Measurements from ENCODE around the gene KCTD5.

DNA sequence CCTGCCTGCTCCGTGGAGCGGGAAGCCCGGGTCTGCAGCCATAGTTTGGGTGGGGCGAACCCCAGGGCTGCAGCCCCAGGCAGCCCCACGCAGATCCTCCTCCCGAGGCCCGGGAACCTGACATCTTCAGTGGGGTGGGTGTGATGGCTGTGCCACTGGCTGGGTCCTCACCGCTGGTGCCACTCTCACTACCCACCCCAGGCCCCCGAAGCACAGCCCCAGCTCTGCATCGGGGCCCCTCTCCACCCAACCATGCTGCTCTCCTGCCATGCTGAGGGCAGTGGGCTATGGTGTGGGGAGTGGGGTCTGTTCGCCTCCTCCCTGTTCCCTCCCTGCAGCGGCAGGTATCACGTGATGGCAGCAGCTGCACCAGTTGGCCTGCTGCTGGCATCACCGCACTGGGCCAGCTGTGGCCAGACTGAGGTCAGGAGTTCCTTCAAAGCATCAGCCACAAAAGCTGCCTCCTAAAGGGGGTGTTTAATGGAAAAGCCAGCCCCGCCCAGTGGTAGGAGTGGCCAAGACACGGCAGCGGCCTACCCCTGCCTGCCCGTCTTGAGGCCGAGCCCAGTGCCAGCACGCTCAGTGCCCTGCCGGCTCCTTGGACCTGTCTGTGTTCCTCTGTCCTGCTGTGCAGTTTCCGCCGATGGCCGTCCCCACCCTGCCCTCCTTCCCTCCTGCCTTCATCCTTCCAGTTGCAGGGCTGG is 10.8 kb downstream of the KCTD5 start:
- TF ChIP-seq, protein P1, sequence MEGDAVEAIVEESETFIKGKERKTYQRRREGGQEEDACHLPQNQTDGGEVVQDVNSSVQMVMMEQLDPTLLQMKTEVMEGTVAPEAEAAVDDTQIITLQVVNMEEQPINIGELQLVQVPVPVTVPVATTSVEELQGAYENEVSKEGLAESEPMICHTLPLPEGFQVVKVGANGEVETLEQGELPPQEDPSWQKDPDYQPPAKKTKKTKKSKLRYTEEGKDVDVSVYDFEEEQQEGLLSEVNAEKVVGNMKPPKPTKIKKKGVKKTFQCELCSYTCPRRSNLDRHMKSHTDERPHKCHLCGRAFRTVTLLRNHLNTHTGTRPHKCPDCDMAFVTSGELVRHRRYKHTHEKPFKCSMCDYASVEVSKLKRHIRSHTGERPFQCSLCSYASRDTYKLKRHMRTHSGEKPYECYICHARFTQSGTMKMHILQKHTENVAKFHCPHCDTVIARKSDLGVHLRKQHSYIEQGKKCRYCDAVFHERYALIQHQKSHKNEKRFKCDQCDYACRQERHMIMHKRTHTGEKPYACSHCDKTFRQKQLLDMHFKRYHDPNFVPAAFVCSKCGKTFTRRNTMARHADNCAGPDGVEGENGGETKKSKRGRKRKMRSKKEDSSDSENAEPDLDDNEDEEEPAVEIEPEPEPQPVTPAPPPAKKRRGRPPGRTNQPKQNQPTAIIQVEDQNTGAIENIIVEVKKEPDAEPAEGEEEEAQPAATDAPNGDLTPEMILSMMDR (IDR thresholded peaks at IDR 0.05; ENCODE audit: poor library complexity, severe bottlenecking) = no peak
- no peak for TF ChIP-seq RAD21 (conservative IDR thresholded peaks at IDR 0.05)
- TF ChIP-seq EP300 (conservative IDR thresholded peaks at IDR 0.05; ENCODE audit: poor library complexity, severe bottlenecking) = no peak
- no peak for TF ChIP-seq TAF1 (IDR thresholded peaks at IDR 0.05; ENCODE audit: low read depth)
- TF ChIP-seq, protein P2, sequence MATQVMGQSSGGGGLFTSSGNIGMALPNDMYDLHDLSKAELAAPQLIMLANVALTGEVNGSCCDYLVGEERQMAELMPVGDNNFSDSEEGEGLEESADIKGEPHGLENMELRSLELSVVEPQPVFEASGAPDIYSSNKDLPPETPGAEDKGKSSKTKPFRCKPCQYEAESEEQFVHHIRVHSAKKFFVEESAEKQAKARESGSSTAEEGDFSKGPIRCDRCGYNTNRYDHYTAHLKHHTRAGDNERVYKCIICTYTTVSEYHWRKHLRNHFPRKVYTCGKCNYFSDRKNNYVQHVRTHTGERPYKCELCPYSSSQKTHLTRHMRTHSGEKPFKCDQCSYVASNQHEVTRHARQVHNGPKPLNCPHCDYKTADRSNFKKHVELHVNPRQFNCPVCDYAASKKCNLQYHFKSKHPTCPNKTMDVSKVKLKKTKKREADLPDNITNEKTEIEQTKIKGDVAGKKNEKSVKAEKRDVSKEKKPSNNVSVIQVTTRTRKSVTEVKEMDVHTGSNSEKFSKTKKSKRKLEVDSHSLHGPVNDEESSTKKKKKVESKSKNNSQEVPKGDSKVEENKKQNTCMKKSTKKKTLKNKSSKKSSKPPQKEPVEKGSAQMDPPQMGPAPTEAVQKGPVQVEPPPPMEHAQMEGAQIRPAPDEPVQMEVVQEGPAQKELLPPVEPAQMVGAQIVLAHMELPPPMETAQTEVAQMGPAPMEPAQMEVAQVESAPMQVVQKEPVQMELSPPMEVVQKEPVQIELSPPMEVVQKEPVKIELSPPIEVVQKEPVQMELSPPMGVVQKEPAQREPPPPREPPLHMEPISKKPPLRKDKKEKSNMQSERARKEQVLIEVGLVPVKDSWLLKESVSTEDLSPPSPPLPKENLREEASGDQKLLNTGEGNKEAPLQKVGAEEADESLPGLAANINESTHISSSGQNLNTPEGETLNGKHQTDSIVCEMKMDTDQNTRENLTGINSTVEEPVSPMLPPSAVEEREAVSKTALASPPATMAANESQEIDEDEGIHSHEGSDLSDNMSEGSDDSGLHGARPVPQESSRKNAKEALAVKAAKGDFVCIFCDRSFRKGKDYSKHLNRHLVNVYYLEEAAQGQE (IDR thresholded peaks at IDR 0.05; ENCODE audit: borderline replicate concordance) = no peak
- TF ChIP-seq EZH2 (IDR thresholded peaks at IDR 0.05; ENCODE audit: borderline replicate concordance, insufficient read depth, low read length, poor library complexity, severe bottlenecking) = no peak
- no peak for TF ChIP-seq SMC3 (conservative IDR thresholded peaks at IDR 0.05; ENCODE audit: poor library complexity)
- no peak for TF ChIP-seq POLR2AphosphoS5 (IDR thresholded peaks at IDR 0.05)

Data from neural cell (in vitro differentiated cells).